Choroid plexus epithelial cell (primary cell): ENCODE results near the gene NDUFA13.

Source experiments
- DNase-seq: peaks from one replicate; pipeline ENCODE4 v3.0.0-alpha.2; 2010; ENCODE audit warnings: low read depth
- H3K4me3 ChIP-seq: 2 replicates; pipeline ENCODE4 v1.5.1; 2011; ENCODE audit warnings: low read depth, mild to moderate bottlenecking, control low read depth, low read length, moderate library complexity
- CTCF ChIP-seq: conservative IDR thresholded peaks from 2 replicates; pipeline ENCODE4 v1.5.1; 2011; ENCODE audit warnings: low read depth, mild to moderate bottlenecking, control low read depth, inconsistent platforms, low read length, moderate library complexity

NDUFA13 gene

GRCh38 chr19:19544954-19545591 is 29.0 kb downstream of the NDUFA13 start:
- TF ChIP-seq CTCF: no peak
- no peak overlapping the region for H3K4me3 ChIP-seq
- no peak for DNase-seq

- no peak for TF ChIP-seq CTCF
- DNase-seq: no peak
- no peak overlapping the region for H3K4me3 ChIP-seq
Observed at GRCh38 chr19:19545707-19546106, 29.7 kb downstream of the NDUFA13 start.

- no peak for TF ChIP-seq CTCF
- DNase-seq: no peak
- no peak overlapping the region for H3K4me3 ChIP-seq
Observed at GRCh38 chr19:19546751-19547162, 30.7 kb downstream of the NDUFA13 start.

GRCh38 chr19:19547674-19548336 is 31.8 kb downstream of the NDUFA13 start:
- H3K4me3 ChIP-seq: no peak overlapping the region
- DNase-seq: no peak
- TF ChIP-seq CTCF: no peak

GRCh38 chr19:19548915-19549759 is 33.1 kb downstream of the NDUFA13 start:
- TF ChIP-seq CTCF: no peak
- H3K4me3 ChIP-seq: no peak overlapping the region
- DNase-seq: peak; percentile 34

- H3K4me3 ChIP-seq: no peak overlapping the region
- DNase-seq: no peak
- no peak for TF ChIP-seq CTCF
Observed at GRCh38 chr19:19549804-19550464, 33.9 kb downstream of the NDUFA13 start.
